ENCODE data around the gene ZNF234.

- TF ChIP-seq POLR2A (IDR thresholded peaks at IDR 0.05) (no peak), CTCF (IDR thresholded peaks at IDR 0.05) (no peak)
Observed at GRCh38 chr19:44141191-44142058, at the start of gene ZNF234.

Measured in lower leg skin (tissue), 3 donors.